OCI-LY1 (cell line): ENCODE results near the gene PCBP3.

Source experiments
- H2AFZ ChIP-seq: fragments of 200-600 bp; sonication (generic), shearing (Covaris generic); 2 replicates; pipeline ENCODE4 v1.6.0; 2014; ENCODE audit warnings: antibody characterized with exemption, mild to moderate bottlenecking, low read length
- H3F3A ChIP-seq: fragments of 200-600 bp; sonication (generic), shearing (Covaris generic); 2 replicates; pipeline ENCODE4 v1.6.0; 2014; ENCODE audit warnings: mild to moderate bottlenecking, antibody characterized with exemption, low read length, moderate library complexity; ENCODE audit not compliant: insufficient read depth
- H3K27ac ChIP-seq: fragments of 200-600 bp; sonication (generic); 2 replicates; pipeline ENCODE4 v1.5.1; 2014; ENCODE audit warnings: low read length, mixed run types, mild to moderate bottlenecking, low read depth; ENCODE audit not compliant: poor library complexity, severe bottlenecking
- H3K27me3 ChIP-seq: fragments of 200-600 bp; sonication (generic); 2 replicates; pipeline ENCODE4 v1.6.0; 2014; ENCODE audit warnings: antibody characterized with exemption, mild to moderate bottlenecking, low read length, moderate library complexity; ENCODE audit not compliant: insufficient read depth
- H3K36me3 ChIP-seq: fragments of 200-600 bp; sonication (generic); 2 replicates; pipeline ENCODE4 v1.6.1; 2014; ENCODE audit warnings: mild to moderate bottlenecking, antibody characterized with exemption, low read length, moderate library complexity, mixed read lengths; ENCODE audit not compliant: insufficient read depth
- H3K4me1 ChIP-seq: fragments of 200-600 bp; sonication (generic); 2 replicates; pipeline ENCODE4 v1.5.1; 2014; ENCODE audit warnings: mild to moderate bottlenecking, low read length, moderate library complexity; ENCODE audit not compliant: insufficient read depth, severe bottlenecking
- H3K4me2 ChIP-seq: fragments of 200-600 bp; sonication (generic), shearing (Covaris generic); 2 replicates; pipeline ENCODE4 v1.6.1; 2014; ENCODE audit warnings: low read length
- H3K4me3 ChIP-seq: fragments of 200-600 bp; sonication (generic); 2 replicates; pipeline ENCODE4 v1.5.1; 2014; ENCODE audit warnings: low read length, low read depth, mild to moderate bottlenecking, mixed read lengths; ENCODE audit not compliant: poor library complexity, severe bottlenecking
- H3K79me2 ChIP-seq: fragments of 200-600 bp; shearing (Covaris generic); 2 replicates; pipeline ENCODE4 v1.6.1; 2016; ENCODE audit warnings: mixed run types, low read length, mixed read lengths; ENCODE audit not compliant: insufficient read depth
- H3K9ac ChIP-seq: fragments of 200-600 bp; sonication (generic), shearing (Covaris generic); 2 replicates; pipeline ENCODE4 v1.6.1; 2014; ENCODE audit warnings: mild to moderate bottlenecking, low read length, mixed read lengths
- H3K9me2 ChIP-seq: fragments of 200-600 bp; sonication (generic), shearing (Covaris generic); 2 replicates; pipeline ENCODE4 v1.6.1; 2014; ENCODE audit warnings: low read depth, mild to moderate bottlenecking, low read length, mixed read lengths
- H3K9me3 ChIP-seq: fragments of 200-600 bp; shearing (Covaris generic); 2 replicates; pipeline ENCODE4 v1.6.1; 2014; ENCODE audit warnings: low read length, mixed read lengths
- H4K20me1 ChIP-seq: fragments of 200-600 bp; sonication (generic), shearing (Covaris generic); 2 replicates; pipeline ENCODE4 v1.6.0; 2016; ENCODE audit warnings: mild to moderate bottlenecking, low read length; ENCODE audit not compliant: insufficient read depth
- EZH2 ChIP-seq: fragments of 200-600 bp; sonication (generic), shearing (Covaris generic); IDR thresholded peaks from 2 replicates; pipeline ENCODE4 v1.8.0; 2017; ENCODE audit warnings: borderline replicate concordance, mixed run types, mild to moderate bottlenecking, antibody characterized with exemption, low read length, moderate library complexity, mixed read lengths
- TF ChIP-seq, protein P1 (sequence below): fragments of 200-600 bp; sonication (generic), shearing (Covaris generic); IDR thresholded peaks from 2 replicates; pipeline ENCODE4 v1.5.1; 2017; ENCODE audit warnings: mild to moderate bottlenecking, antibody characterized with exemption, low read length, moderate library complexity, mixed read lengths

The PCBP3 gene

DNA sequence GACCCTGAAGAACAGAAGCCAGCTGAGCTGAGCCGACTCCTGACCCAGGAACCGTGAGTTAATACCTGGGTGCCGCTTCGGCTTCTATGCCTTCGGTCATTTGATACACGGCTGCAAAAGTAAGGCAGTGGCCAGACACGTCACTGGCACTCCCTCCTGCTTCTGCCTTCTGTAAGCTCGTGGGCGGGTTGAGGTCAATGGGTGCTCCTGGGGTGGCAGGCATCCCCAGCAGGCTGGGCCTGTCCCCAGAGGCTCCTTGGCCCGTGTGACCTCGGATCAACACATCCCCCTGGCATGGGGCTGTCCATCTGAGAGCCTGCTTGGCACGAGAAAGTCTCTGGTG, 302.3 kb downstream of the PCBP3 start:
- no peaks in the 10 kb centered on the region for H3K4me1 ChIP-seq
- H3K4me2 ChIP-seq: no peak overlapping the region
- no peaks in the 10 kb centered on the region for H3K9me2 ChIP-seq
- H3K9ac ChIP-seq: no peak overlapping the region
- H3K4me3 ChIP-seq: no peak overlapping the region
- H3K36me3 ChIP-seq: no peaks in the 10 kb centered on the region
- no peak overlapping the region for H3K27ac ChIP-seq
- H3F3A ChIP-seq: no peaks in the 10 kb centered on the region
- H3K79me2 ChIP-seq: no peaks in the 10 kb centered on the region
- no peaks in the 10 kb centered on the region for H3K9me3 ChIP-seq
- TF ChIP-seq, protein P1, sequence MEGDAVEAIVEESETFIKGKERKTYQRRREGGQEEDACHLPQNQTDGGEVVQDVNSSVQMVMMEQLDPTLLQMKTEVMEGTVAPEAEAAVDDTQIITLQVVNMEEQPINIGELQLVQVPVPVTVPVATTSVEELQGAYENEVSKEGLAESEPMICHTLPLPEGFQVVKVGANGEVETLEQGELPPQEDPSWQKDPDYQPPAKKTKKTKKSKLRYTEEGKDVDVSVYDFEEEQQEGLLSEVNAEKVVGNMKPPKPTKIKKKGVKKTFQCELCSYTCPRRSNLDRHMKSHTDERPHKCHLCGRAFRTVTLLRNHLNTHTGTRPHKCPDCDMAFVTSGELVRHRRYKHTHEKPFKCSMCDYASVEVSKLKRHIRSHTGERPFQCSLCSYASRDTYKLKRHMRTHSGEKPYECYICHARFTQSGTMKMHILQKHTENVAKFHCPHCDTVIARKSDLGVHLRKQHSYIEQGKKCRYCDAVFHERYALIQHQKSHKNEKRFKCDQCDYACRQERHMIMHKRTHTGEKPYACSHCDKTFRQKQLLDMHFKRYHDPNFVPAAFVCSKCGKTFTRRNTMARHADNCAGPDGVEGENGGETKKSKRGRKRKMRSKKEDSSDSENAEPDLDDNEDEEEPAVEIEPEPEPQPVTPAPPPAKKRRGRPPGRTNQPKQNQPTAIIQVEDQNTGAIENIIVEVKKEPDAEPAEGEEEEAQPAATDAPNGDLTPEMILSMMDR: no peak
- TF ChIP-seq EZH2: no peak
- H4K20me1 ChIP-seq: no peaks in the 10 kb centered on the region
- no peak overlapping the region for H2AFZ ChIP-seq
- H3K27me3 ChIP-seq: no peaks in the 10 kb centered on the region; the same call in none of the 2 replicates

DNA sequence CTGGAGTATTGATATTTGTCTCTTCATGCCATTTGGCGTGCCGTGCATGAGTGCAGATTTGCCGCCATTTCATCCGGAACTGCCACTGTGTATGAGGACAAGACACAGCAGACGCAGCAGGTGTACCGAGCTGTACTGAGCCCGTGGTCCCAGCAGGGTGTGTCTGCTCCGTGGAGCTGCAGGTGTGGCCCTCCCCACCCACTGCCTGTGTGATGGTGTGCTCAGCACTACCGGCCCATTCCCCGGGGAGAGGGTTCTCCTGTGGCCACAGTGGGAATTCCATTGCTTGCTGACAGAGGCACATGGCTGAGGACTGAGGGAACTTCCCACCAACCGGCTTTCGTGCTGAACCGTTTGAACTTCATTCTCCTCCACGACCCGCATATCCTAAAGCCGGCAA, 303.8 kb downstream of the PCBP3 start:
- no peak overlapping the region for H3K4me3 ChIP-seq
- no peaks in the 10 kb centered on the region for H3F3A ChIP-seq
- H3K79me2 ChIP-seq: no peaks in the 10 kb centered on the region
- TF ChIP-seq, protein P1: no peak
- TF ChIP-seq EZH2: no peak
- no peaks in the 10 kb centered on the region for H4K20me1 ChIP-seq
- no peaks in the 10 kb centered on the region for H3K9me3 ChIP-seq
- H3K9me2 ChIP-seq: no peaks in the 10 kb centered on the region
- no peaks in the 10 kb centered on the region for H3K4me1 ChIP-seq
- no peak overlapping the region for H3K9ac ChIP-seq
- no peak overlapping the region for H3K4me2 ChIP-seq
- no peak overlapping the region for H2AFZ ChIP-seq
- H3K27me3 ChIP-seq: no peaks in the 10 kb centered on the region; the same call in none of the 2 replicates
- H3K36me3 ChIP-seq: no peaks in the 10 kb centered on the region
- no peak overlapping the region for H3K27ac ChIP-seq

DNA sequence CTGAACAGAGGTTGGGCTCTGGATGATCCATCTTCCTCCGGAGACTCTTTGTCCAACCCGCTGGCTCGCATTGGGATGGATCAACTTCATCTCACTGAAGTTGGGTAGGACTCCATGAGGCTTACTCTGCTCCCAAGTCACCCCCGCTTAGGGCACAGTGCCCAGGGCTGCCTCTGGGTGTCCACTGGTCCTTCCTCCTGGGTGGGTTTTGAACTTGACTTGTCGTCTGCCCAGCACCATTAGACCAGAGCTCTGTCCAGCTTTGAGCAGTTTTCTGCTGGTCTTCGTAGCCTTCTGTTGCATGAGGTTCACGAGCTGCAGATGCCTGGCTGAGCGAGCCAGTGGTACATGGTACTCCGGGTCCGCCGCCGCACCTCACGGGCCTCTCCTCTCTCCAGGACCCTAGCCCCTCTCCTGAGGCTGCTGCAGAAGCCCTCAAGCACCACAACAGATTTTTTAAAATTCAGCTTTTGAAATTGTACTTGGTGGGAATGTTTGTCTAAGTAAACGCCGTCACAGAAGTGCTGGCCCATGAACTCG, 304.3 kb downstream of the PCBP3 start:
- Histone ChIP-seq H3K9me2 (no peaks in the 10 kb centered on the region), H3K9me3 (no peaks in the 10 kb centered on the region), H3K4me2 (no peak overlapping the region), H2AFZ (no peak overlapping the region), H3K4me3 (no peak overlapping the region), H3K4me1 (no peaks in the 10 kb centered on the region), H3K27ac (no peak overlapping the region), H3K27me3 (no peaks in the 10 kb centered on the region; the same call in none of the 2 replicates), H3K9ac (no peak overlapping the region), H3F3A (no peaks in the 10 kb centered on the region), H3K36me3 (no peaks in the 10 kb centered on the region), H4K20me1 (no peaks in the 10 kb centered on the region), H3K79me2 (no peaks in the 10 kb centered on the region)
- TF ChIP-seq, protein P1: no peak
- TF ChIP-seq EZH2: no peak
